HepG2 (cell line): ENCODE measurements around the gene EGFR. TPM values are rescaled to one million over a fixed set of nuclear protein-coding genes. Genes with fewer than 3 reads are reported as not detected.

ENCODE experiments used
- ATAC-seq: fragments of 200-7000 bp; cut with Tn5 transposase; 3 replicates; pipeline ENCODE4 v1.9.1; 2020; ENCODE audit warnings: mild to moderate bottlenecking, moderate library complexity
- BruUV-seq: library from RNA; stranded (reverse); fragments of 400-500 nt; replicated peaks from 2 replicates; lab custom pipeline; 2021; lab: Mats Ljungman, UMichigan
- CTCF ChIA-PET: fragments of 300-600 bp; formaldehyde crosslinking; extraction: SDS; loops from one replicate; lab custom pipeline; 2021; ENCODE audit warnings: low total read pairs, inconsistent platforms, low intra/inter-chr PET ratio; lab: Yijun Ruan, JAX
- POLR2A ChIA-PET: fragments of 350-600 bp; sonication (Branson Sonifier 250); formaldehyde crosslinking; loops from one replicate; lab custom pipeline; 2020; ENCODE audit warnings: antibody characterized with exemption, inconsistent platforms; lab: Yijun Ruan, JAX
- DNase-seq: peaks from one replicate; pipeline ENCODE4 v3.0.0-alpha.2; 2015; ENCODE audit warnings: low spot score
- FAIRE-seq: peaks from 3 replicates; lab custom pipeline; 2011; peaks lifted over from hg19 to GRCh38; lab: Jason Lieb, UNC
- H2AFZ ChIP-seq: one replicate; pipeline ENCODE4 v1.6.1; 2011; ENCODE audit warnings: low read length, inconsistent platforms
- H3K27ac ChIP-seq: fragments of 300-600 bp; 3 replicates; pipeline ENCODE4 v1.8.0; 2011; ENCODE audit warnings: mixed run types, mild to moderate bottlenecking, mixed read lengths, low read length, inconsistent platforms; ENCODE audit not compliant: insufficient read depth; ENCODE audit errors: extremely low read length
- H3K27me3 ChIP-seq, 2 experiments: fragments of 200-600 bp in 1 of 2; 2 replicates in 1 of 2; 3 replicates in 1 of 2; pipeline versions ENCODE4 v1.6.0 to v1.8.0; 2011; ENCODE audit warnings: low read length in 2 of 2, mild to moderate bottlenecking in 2 of 2, moderate library complexity in 2 of 2, inconsistent platforms in 1 of 2; ENCODE audit not compliant: insufficient read depth in 2 of 2, control insufficient read depth in 1 of 2
- H3K36me3 ChIP-seq, 2 experiments: fragments of 200-600 bp in 1 of 2; replicated peaks in 1 of 2; 2 replicates in 1 of 2; 3 replicates in 1 of 2; pipeline versions ENCODE4 v1.5.1 to v1.8.0; 2011; ENCODE audit warnings: low read length in 2 of 2, inconsistent platforms in 1 of 2; ENCODE audit not compliant: insufficient read depth in 2 of 2, control insufficient read depth in 1 of 2
- H3K4me1 ChIP-seq: 2 replicates; pipeline ENCODE4 v1.5.1; 2012; ENCODE audit warnings: low read length, inconsistent platforms; ENCODE audit not compliant: insufficient read depth
- H3K4me2 ChIP-seq: 2 replicates; pipeline ENCODE4 v1.6.0; 2011; ENCODE audit warnings: low read depth, low read length, inconsistent platforms
- H3K4me3 ChIP-seq, 3 experiments: fragments of 200-600 bp in 1 of 3; sonication (generic), shearing (Covaris generic) in 1 of 3; replicated peaks in 1 of 3; 2 replicates each; pipeline ENCODE4 v1.5.1; 2011 to 2016; ENCODE audit warnings: low read length in 3 of 3, inconsistent platforms in 2 of 3, low read depth in 2 of 3, mild to moderate bottlenecking in 2 of 3, control low read depth in 1 of 3, mixed read lengths in 1 of 3; ENCODE audit not compliant: insufficient read depth in 1 of 3
- H3K79me2 ChIP-seq: one replicate; pipeline ENCODE4 v1.6.1; 2011; ENCODE audit warnings: low read length, inconsistent platforms; ENCODE audit not compliant: insufficient read depth
- H3K9ac ChIP-seq: 2 replicates; pipeline ENCODE4 v1.6.0; 2011; ENCODE audit warnings: mild to moderate bottlenecking, low read depth, low read length, inconsistent platforms; ENCODE audit not compliant: insufficient read depth
- H3K9me3 ChIP-seq: 2 replicates; pipeline ENCODE4 v1.5.1; 2012; ENCODE audit warnings: mild to moderate bottlenecking, low read length
- H4K20me1 ChIP-seq: 2 replicates; pipeline ENCODE4 v1.6.0; 2011; ENCODE audit warnings: inconsistent platforms, mild to moderate bottlenecking, low read length, moderate library complexity; ENCODE audit not compliant: insufficient read depth
- DZIP1 ChIP-seq: sonication (generic); formaldehyde crosslinking; IDR thresholded peaks from 2 replicates; pipeline ENCODE4 v1.5.0; 2020; ENCODE audit warnings: mild to moderate bottlenecking, missing genetic modification reagents
- EEA1 ChIP-seq: sonication (generic); formaldehyde crosslinking; IDR thresholded peaks from 2 replicates; pipeline ENCODE4 v1.5.1; 2020; ENCODE audit warnings: mild to moderate bottlenecking, missing genetic modification reagents, borderline replicate concordance
- MEIS1 ChIP-seq: sonication (generic); formaldehyde crosslinking; IDR thresholded peaks from 2 replicates; pipeline ENCODE4 v1.9.0; 2021; ENCODE audit warnings: mild to moderate bottlenecking, missing genetic modification reagents, moderate library complexity, borderline replicate concordance
- NFATC3 ChIP-seq: sonication (generic); formaldehyde crosslinking; IDR thresholded peaks from 2 replicates; pipeline ENCODE4 v1.5.1; 2020; ENCODE audit warnings: mild to moderate bottlenecking, missing genetic modification reagents
- POLR2A ChIP-seq, 2 experiments: IDR thresholded peaks; 2 replicates each; pipeline ENCODE4 v1.6.1; 2011; ENCODE audit warnings: low read depth in 2 of 2, low read length in 2 of 2, mild to moderate bottlenecking in 1 of 2, moderate library complexity in 1 of 2; ENCODE audit not compliant: insufficient read depth in 1 of 2
- POLR2G ChIP-seq: fragments of 200-400 bp; formaldehyde crosslinking; IDR thresholded peaks from 2 replicates; pipeline ENCODE4 v1.6.1; 2018; ENCODE audit warnings: mild to moderate bottlenecking, low read depth, low read length, moderate library complexity
- PRPF4 ChIP-seq: fragments of 200-400 bp; formaldehyde crosslinking; IDR thresholded peaks from 2 replicates; pipeline ENCODE4 v1.6.1; 2016; ENCODE audit warnings: low read length, low read depth; ENCODE audit not compliant: poor library complexity, severe bottlenecking
- RCOR2 ChIP-seq: IDR thresholded peaks from 2 replicates; pipeline ENCODE4 v1.6.1; 2016; ENCODE audit warnings: missing biosample characterization, missing genetic modification reagents
- SALL2 ChIP-seq: sonication (generic); formaldehyde crosslinking; IDR thresholded peaks from 2 replicates; pipeline ENCODE4 v1.8.1; 2023; ENCODE audit warnings: mild to moderate bottlenecking, missing genetic modification reagents, inconsistent platforms
- WIZ ChIP-seq: sonication (generic); formaldehyde crosslinking; IDR thresholded peaks from 2 replicates; pipeline ENCODE4 v1.5.1; 2020; ENCODE audit warnings: mild to moderate bottlenecking, missing genetic modification reagents
- ZFP37 ChIP-seq: sonication (generic); formaldehyde crosslinking; IDR thresholded peaks from 2 replicates; pipeline ENCODE4 v1.4.0; 2020; ENCODE audit warnings: missing genetic modification reagents, borderline replicate concordance
- ZMYM2 ChIP-seq: sonication (generic); formaldehyde crosslinking; IDR thresholded peaks from 2 replicates; pipeline ENCODE4 v1.8.0; 2022; ENCODE audit warnings: mild to moderate bottlenecking, missing genetic modification reagents
- ZNF205 ChIP-seq: IDR thresholded peaks from 2 replicates; pipeline ENCODE4 v1.6.1; 2018; ENCODE audit warnings: missing biosample characterization, missing genetic modification reagents
- ZNF329 ChIP-seq: sonication (generic); formaldehyde crosslinking; IDR thresholded peaks from 2 replicates; pipeline ENCODE4 v1.9.0; 2021; ENCODE audit warnings: low read depth, mild to moderate bottlenecking, missing genetic modification reagents
- ZNF629 ChIP-seq: sonication (generic); formaldehyde crosslinking; conservative IDR thresholded peaks from 2 replicates; pipeline ENCODE4 v1.5.0; 2020; ENCODE audit warnings: missing genetic modification reagents
- ZNF674 ChIP-seq: sonication (generic); formaldehyde crosslinking; IDR thresholded peaks from 2 replicates; pipeline ENCODE4 v1.5.0; 2020; ENCODE audit warnings: low read depth, mild to moderate bottlenecking, missing genetic modification reagents
- ZNF766 ChIP-seq: sonication (generic); formaldehyde crosslinking; IDR thresholded peaks from 2 replicates; pipeline ENCODE4 v1.5.0; 2020; ENCODE audit warnings: missing genetic modification reagents, borderline replicate concordance
- ZSCAN12 ChIP-seq: sonication (generic); formaldehyde crosslinking; IDR thresholded peaks from 2 replicates; pipeline ENCODE4 v1.9.0; 2021; ENCODE audit warnings: mild to moderate bottlenecking, missing genetic modification reagents
- WGBS: methylation state at CpG from one replicate; pipeline ENCODE4 v1.1.6; 2017; ENCODE audit warnings: low lambda C conversion rate; 5-methylcytosine and 5-hydroxymethylcytosine counted together
- in situ Hi-C: cut with HindIII; loops from 2 replicates; pipeline ENCODE4 v1.10.0; 2017; ENCODE audit warnings: low pct_unique_long_range_greater_than_20kb; ENCODE audit not compliant: extremely low pct_ligation_motif_present
- intact Hi-C: fragments of 100-400 bp; cut with micrococcal nuclease; formaldehyde crosslinking; loops from one replicate; pipeline ENCODE4 v1.10.0; 2022; ENCODE audit not compliant: unreplicated experiment
- polyA plus RNA-seq, 8 experiments: library from polyadenylated mRNA; depleted of rRNA in 3 of 8; stranded (reverse) in 7 of 8; unstranded in 1 of 8; fragments of >200 nt; fragmentation: Illumina TruSeq in 4 of 8; extraction: Trizol in 4 of 8; gene quantifications; 2 replicates each; pipeline versions ENCODE4 v1.2.1 to v1.2.3, GENCODE V29; 2011 to 2016; ENCODE audit warnings: low read depth in 4 of 8, missing spikeins in 1 of 8, mixed read lengths in 1 of 8; ENCODE audit not compliant: insufficient read depth in 1 of 8
- total RNA-seq, 5 experiments: library from RNA; depleted of rRNA; stranded (reverse); fragments of >200 nt; fragmentation: Illumina TruSeq; extraction: Trizol; gene quantifications; 2 replicates each; pipeline ENCODE4 v1.2.3, GENCODE V29; 2016; ENCODE audit warnings: low read depth in 1 of 5
- TF ChIP-seq, protein P1 (sequence below), 2 experiments: fragments of 450-650 bp in 1 of 2; sonication (generic) in 1 of 2; formaldehyde crosslinking; IDR thresholded peaks; 2 replicates each; pipeline versions ENCODE4 v1.5.0 to v1.8.0; 2020 to 2022; ENCODE audit warnings: mild to moderate bottlenecking in 1 of 2, missing genetic modification reagents in 1 of 2

The EGFR gene
- total and polyA plus RNA-seq, 2 of the 13 experiments (the other 11 are each of a cell fraction or from before 2014, with no cell fraction given), result 7.0 to 10.0 TPM

DNA sequence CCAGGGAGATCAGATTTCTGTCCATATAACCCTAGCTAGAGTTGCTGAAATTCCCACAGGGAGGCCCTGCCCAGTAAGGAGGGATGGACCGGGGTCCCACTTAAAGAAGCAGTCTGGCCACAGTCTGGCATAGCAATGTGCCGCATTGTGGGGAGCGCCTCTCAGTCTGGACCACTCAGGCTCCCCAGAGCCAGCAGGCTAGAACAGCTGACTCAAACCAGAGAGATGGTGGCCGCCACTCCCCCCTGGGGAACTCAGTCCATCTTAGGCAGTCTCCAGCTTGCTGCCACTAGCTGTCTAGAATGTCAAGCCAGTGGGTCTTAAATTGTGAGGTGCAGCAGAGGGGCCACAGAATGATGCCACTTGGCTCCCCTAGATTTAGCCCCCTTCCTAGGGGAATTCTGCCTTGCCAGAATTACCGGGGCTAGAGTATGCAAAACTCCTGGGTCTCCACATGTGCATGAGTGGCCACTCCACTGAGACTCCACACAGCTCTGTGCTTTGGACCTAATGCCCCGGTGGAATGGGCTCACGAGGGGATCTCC, 213.0 kb downstream of the EGFR start:
- no peak for DNase-seq
- ChIA-PET CTCF (no interaction called here), POLR2A (interaction anchor here (1.6 kb wide), 1 partner anchor 54 kb away, joined by 5 read pairs; no protein-coding TSS in a partner anchor)
- no peak for FAIRE-seq
- Histone ChIP-seq H4K20me1 (no peaks in the 10 kb centered on the region), H2AFZ (no peak overlapping the region), H3K4me3 (no peak overlapping the region), H3K79me2 (no peaks in the 10 kb centered on the region), H3K27me3 (peaks cover 1 to 39% of the 10 kb centered on the region in 2 experiments; a peak in 4 of 5 replicates), H3K4me1 (no peaks in the 10 kb centered on the region), H3K27ac (no peak overlapping the region), H3K36me3 (no peaks in the 10 kb centered on the region), H3K9ac (no peak overlapping the region), H3K9me3 (no peaks in the 10 kb centered on the region), H3K4me2 (no peak overlapping the region)
- TF ChIP-seq ZNF766, result no peak
- no peak for TF ChIP-seq ZFP37 (CRISPR knock-in tag)
- TF ChIP-seq, protein P1, sequence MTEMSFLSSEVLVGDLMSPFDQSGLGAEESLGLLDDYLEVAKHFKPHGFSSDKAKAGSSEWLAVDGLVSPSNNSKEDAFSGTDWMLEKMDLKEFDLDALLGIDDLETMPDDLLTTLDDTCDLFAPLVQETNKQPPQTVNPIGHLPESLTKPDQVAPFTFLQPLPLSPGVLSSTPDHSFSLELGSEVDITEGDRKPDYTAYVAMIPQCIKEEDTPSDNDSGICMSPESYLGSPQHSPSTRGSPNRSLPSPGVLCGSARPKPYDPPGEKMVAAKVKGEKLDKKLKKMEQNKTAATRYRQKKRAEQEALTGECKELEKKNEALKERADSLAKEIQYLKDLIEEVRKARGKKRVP (CRISPR knock-in tag; IDR thresholded peaks at IDR 0.05), result no peak
- TF ChIP-seq ZMYM2 (CRISPR knock-in tag), result no peak
- TF ChIP-seq SALL2 (CRISPR knock-in tag), result no peak
- TF ChIP-seq ZNF205 (CRISPR knock-in tag), result no peak
- no peak for TF ChIP-seq DZIP1 (CRISPR knock-in tag)
- no peak for TF ChIP-seq ZNF329 (CRISPR knock-in tag)
- no peak for TF ChIP-seq NFATC3 (CRISPR knock-in tag)
- TF ChIP-seq RCOR2 (CRISPR knock-in tag), result no peak
- TF ChIP-seq POLR2A (IDR thresholded peaks at IDR 0.05; ENCODE audit: insufficient read depth in 1 of 2, low read depth in 2 of 2, low read length in 2 of 2), result no peak
- no peak for TF ChIP-seq ZNF674 (CRISPR knock-in tag)
- TF ChIP-seq POLR2G, result no peak
- TF ChIP-seq WIZ (CRISPR knock-in tag), result no peak
- TF ChIP-seq ZNF629 (CRISPR knock-in tag), result no peak
- TF ChIP-seq MEIS1 (CRISPR knock-in tag), result no peak
- TF ChIP-seq EEA1 (CRISPR knock-in tag), result no peak
- TF ChIP-seq PRPF4, result no peak
- no peak for TF ChIP-seq ZSCAN12 (CRISPR knock-in tag)
- BruUV-seq, result no TSS peak
- intact Hi-C loops (no loop called here), in situ Hi-C loops (no loop called here)
- no peak for ATAC-seq
- 75% methylated on average over 2 of the region's 7 CpGs for WGBS
